SK-N-SH treated with all-trans-retinoic acid at 6 μM for 48 hours (cell line): Measurements from ENCODE around the gene LYRM7.

Source experiments
- ZNF70 ChIP-seq: fragments of 450-650 bp; formaldehyde crosslinking; IDR thresholded peaks from 2 replicates; pipeline ENCODE4 v1.5.0; 2020; ENCODE audit warnings: mild to moderate bottlenecking, moderate library complexity
- TF ChIP-seq, protein P1 (sequence below): fragments of 250-450 bp; sonication (Bioruptor Pico); IDR thresholded peaks from 2 replicates; pipeline ENCODE4 v1.8.0; 2020; ENCODE audit warnings: mild to moderate bottlenecking, moderate library complexity, borderline replicate concordance

GRCh38 chr5:131186561-131187256, 16.0 kb downstream of the LYRM7 start:
- TF ChIP-seq, protein P1, sequence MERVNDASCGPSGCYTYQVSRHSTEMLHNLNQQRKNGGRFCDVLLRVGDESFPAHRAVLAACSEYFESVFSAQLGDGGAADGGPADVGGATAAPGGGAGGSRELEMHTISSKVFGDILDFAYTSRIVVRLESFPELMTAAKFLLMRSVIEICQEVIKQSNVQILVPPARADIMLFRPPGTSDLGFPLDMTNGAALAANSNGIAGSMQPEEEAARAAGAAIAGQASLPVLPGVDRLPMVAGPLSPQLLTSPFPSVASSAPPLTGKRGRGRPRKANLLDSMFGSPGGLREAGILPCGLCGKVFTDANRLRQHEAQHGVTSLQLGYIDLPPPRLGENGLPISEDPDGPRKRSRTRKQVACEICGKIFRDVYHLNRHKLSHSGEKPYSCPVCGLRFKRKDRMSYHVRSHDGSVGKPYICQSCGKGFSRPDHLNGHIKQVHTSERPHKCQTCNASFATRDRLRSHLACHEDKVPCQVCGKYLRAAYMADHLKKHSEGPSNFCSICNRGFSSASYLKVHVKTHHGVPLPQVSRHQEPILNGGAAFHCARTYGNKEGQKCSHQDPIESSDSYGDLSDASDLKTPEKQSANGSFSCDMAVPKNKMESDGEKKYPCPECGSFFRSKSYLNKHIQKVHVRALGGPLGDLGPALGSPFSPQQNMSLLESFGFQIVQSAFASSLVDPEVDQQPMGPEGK: no peak
- TF ChIP-seq ZNF70 (CRISPR knock-in tag): no peak
